Sigmoid colon (tissue), 7 donors: ENCODE data around the gene PLB1. TPM values are rescaled to one million over a fixed set of nuclear protein-coding genes. Genes with fewer than 3 reads are reported as not detected.

Experiments used
- DNase-seq: peaks from one replicate; pipeline ENCODE4 v3.0.0-alpha.2; 2019
- H3K27ac ChIP-seq, 4 donors: fragments of 200-600 bp; sonication (generic); one replicate each; pipeline ENCODE4 v1.5.1; 2016 to 2019; ENCODE audit warnings: mild to moderate bottlenecking in 1 of 4
- H3K27me3 ChIP-seq, 3 donors: fragments of 200-600 bp; sonication (generic); one replicate each; pipeline ENCODE4 v1.5.1; 2019; ENCODE audit warnings: mild to moderate bottlenecking in 1 of 3
- H3K36me3 ChIP-seq, 4 donors: fragments of 200-600 bp; sonication (generic); one replicate each; pipeline ENCODE4 v1.5.1; 2016 to 2019
- H3K4me1 ChIP-seq, 4 donors: fragments of 200-600 bp; sonication (generic); one replicate each; pipeline ENCODE4 v1.5.1; 2017 to 2019
- H3K4me3 ChIP-seq, 4 donors: fragments of 200-600 bp; sonication (generic); one replicate each; pipeline ENCODE4 v1.5.1; 2017 to 2019; ENCODE audit warnings: mild to moderate bottlenecking in 2 of 4, moderate library complexity in 1 of 4
- H3K9me3 ChIP-seq, 4 donors: fragments of 200-600 bp in 3 of 4; sonication (generic) in 3 of 4; one replicate each; pipeline versions ENCODE4 v1.5.1 to v1.6.1; 2013 to 2019
- EP300 ChIP-seq, 4 donors: sonication (generic); formaldehyde crosslinking; IDR thresholded peaks; one replicate each; pipeline ENCODE4 v1.6.1; 2017; ENCODE audit warnings: antibody characterized with exemption in 4 of 4
- POLR2A ChIP-seq, 2 donors: fragments of 450-650 bp; IDR thresholded peaks; one replicate each; pipeline ENCODE4 v1.6.1; 2016; ENCODE audit warnings: antibody characterized with exemption in 2 of 2, mild to moderate bottlenecking in 2 of 2, moderate library complexity in 2 of 2
- POLR2AphosphoS5 ChIP-seq, 4 donors: sonication (generic); formaldehyde crosslinking; IDR thresholded peaks; one replicate each; pipeline ENCODE4 v1.6.1; 2017; ENCODE audit warnings: antibody characterized with exemption in 4 of 4
- WGBS, 2 donors: extraction: QIAGEN DNeasy Blood & Tissue Kit; methylation state at CpG; one replicate each; pipeline ENCODE4 v1.1.7; 2013; 5-methylcytosine and 5-hydroxymethylcytosine counted together
- intact Hi-C: fragments of 100-400 bp; cut with DNase I; formaldehyde crosslinking; loops from one replicate; pipeline ENCODE4 v1.15.1; 2023
- polyA plus RNA-seq, 3 donors: library from polyadenylated mRNA; stranded (reverse); fragments of 200-250 nt; gene quantifications; one replicate each; pipeline ENCODE4 v1.2.3, GENCODE V29; 2013
- total RNA-seq, 4 donors: library from RNA; depleted of rRNA; stranded (reverse); fragments of >200 nt; gene quantifications; one replicate each; pipeline ENCODE4 v1.1.0, GENCODE V29; 2016
- TF ChIP-seq, protein P1 (sequence below), 4 experiments: fragments of 450-650 bp in 3 of 4; fragments of 200-600 bp in 1 of 4; IDR thresholded peaks; one replicate each; pipeline ENCODE4 v1.5.1; 2016 to 2019; ENCODE audit warnings: antibody characterized with exemption in 4 of 4, mild to moderate bottlenecking in 3 of 4, moderate library complexity in 2 of 4
- donor health status: healthy with polysubstance abuse.
- donor health status: Bipolar disorder and iron deficiency.
- donor health status: healthy.

The PLB1 gene
- total and polyA plus RNA-seq, 7 donors, result 1.2 to 18.3 (median 2.1) TPM

DNA sequence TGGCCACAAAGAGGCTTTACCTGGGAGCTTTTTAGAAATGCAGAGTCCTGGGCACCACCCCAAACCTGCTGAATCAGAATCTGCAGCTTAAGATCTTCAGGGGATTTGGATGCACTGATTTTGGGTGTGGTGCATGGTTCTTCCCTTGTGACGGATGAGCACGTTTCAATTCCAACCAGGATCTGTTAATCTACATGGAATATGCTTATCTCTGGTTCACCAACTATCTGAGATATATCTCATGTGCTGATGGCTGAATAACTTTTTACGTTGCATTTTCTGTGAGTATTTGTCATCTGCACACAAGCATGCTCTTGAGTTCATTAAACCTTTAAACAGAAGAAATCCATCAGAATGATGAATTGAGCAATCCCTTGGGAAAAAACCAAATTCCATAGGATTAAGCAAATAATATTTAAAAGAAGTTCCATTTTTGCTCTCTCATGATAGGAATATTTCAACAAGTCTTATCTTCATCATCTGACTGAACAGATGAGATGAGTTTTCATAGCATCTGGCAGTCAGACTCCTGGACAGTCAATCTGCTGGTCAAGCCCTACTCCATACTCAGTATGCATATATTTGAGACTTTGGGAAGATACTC is 120.6 kb downstream of the PLB1 start:
- Histone ChIP-seq H3K27me3 (no peaks in the 10 kb centered on the region), H3K4me1 (peaks cover 0 to 20% (median 18%) of the 10 kb centered on the region in 4 donors), H3K36me3 (no peaks in the 10 kb centered on the region), H3K27ac (peak overlapping the region in 1 of 4 donors; percentile 92), H3K9me3 (no peaks in the 10 kb centered on the region), H3K4me3 (no peak overlapping the region)
- intact Hi-C loops, result no loop called here
- 79 to 86% methylated on average over 3 of the region's 3 CpGs for WGBS, 2 donors
- DNase-seq, result no peak
- no peak for TF ChIP-seq POLR2AphosphoS5 (IDR thresholded peaks at IDR 0.05)
- TF ChIP-seq, protein P1, sequence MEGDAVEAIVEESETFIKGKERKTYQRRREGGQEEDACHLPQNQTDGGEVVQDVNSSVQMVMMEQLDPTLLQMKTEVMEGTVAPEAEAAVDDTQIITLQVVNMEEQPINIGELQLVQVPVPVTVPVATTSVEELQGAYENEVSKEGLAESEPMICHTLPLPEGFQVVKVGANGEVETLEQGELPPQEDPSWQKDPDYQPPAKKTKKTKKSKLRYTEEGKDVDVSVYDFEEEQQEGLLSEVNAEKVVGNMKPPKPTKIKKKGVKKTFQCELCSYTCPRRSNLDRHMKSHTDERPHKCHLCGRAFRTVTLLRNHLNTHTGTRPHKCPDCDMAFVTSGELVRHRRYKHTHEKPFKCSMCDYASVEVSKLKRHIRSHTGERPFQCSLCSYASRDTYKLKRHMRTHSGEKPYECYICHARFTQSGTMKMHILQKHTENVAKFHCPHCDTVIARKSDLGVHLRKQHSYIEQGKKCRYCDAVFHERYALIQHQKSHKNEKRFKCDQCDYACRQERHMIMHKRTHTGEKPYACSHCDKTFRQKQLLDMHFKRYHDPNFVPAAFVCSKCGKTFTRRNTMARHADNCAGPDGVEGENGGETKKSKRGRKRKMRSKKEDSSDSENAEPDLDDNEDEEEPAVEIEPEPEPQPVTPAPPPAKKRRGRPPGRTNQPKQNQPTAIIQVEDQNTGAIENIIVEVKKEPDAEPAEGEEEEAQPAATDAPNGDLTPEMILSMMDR (IDR thresholded peaks at IDR 0.05), result no peak
- no peak for TF ChIP-seq POLR2A (IDR thresholded peaks at IDR 0.05)
- no peak for TF ChIP-seq EP300 (IDR thresholded peaks at IDR 0.05)

DNA sequence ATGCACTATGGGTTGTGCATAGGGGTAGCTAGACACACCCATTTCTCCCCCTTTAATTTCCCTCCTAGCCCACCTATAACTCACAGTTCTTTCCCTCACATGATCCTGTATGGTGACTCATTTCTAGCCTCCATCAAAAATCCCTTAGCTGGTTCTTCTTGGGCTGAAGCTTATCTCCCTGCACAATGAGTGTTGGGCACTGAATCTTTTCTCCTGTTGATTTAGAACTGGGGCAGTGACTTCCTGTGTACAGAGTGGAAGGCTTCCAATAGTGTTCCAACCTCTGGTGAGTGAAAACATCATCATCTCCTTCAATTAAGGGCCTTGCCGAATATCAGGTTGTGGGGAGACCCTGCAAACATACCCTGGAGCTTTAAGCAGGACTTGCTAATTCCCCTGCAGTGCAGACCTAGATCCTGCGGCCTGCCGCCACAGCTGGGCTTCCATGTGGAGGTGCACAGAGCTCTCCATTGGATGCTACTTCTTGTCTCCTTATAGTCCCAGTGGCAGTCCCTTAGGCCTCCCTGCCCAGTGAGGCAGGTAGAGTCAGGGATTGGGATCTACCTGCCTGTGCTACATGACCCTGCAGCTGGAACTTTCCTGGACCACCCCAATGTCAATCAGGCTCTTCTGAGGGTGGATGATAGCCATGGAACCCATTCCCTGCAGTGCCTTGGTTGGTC is 121.8 kb downstream of the PLB1 start:
- Histone ChIP-seq H3K4me3 (no peak overlapping the region), H3K4me1 (peaks cover 0 to 31% (median 29%) of the 10 kb centered on the region in 4 donors), H3K36me3 (no peaks in the 10 kb centered on the region), H3K27me3 (no peaks in the 10 kb centered on the region), H3K27ac (peak overlapping the region in 1 of 4 donors; percentile 92), H3K9me3 (no peaks in the 10 kb centered on the region)
- intact Hi-C loops, result no loop called here
- no peak for TF ChIP-seq POLR2AphosphoS5 (IDR thresholded peaks at IDR 0.05)
- TF ChIP-seq, protein P1 (IDR thresholded peaks at IDR 0.05), result no peak
- TF ChIP-seq EP300 (IDR thresholded peaks at IDR 0.05), result no peak
- TF ChIP-seq POLR2A (IDR thresholded peaks at IDR 0.05), result no peak
- WGBS, 2 donors, result 87 to 90% methylated on average over 3 of the region's 3 CpGs
- DNase-seq, result no peak

DNA sequence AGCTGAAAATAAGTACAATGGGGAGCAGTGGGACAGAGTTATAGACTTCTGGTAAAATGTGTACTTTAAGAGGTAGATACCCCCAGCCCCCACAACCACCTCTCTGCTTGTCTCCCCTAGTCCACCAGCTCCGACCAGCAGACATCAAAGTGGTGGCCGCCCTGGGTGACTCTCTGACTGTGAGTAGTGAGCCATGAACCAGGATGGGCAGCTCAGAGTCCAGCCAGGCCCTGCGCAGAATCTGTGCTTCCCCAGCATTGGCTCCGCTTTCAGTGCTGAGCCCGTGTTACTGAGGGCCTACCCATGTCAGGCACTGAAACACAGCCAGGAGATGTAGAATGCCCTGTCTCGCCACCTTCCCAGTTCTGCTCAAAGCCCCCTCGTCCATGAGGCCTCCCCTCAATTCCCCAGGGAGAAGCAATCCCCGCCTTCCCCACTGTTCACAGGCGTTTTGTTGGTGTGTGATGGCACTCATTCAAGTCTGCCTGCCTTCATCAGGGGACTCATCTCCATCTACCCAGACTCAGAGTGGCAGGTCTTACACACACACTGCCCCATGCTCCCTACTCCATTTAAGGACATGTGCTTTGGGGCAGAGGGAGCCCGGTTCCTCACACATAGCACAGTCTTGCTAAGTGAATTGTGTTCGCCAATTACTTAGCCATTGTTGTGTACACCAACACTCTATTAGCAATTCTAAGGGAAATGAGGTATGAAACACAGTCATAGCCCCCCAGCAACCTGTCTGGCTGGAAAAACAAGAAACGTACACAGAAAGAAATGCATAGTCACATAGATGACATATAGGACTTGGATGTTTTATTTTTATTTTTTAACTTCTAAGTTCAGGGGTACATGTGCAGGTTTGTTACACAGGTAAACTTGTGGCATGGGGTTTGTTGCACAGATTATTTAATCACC is 122.6 kb downstream of the PLB1 start:
- H3K27me3 ChIP-seq, result no peaks in the 10 kb centered on the region
- H3K4me1 ChIP-seq, result peaks cover 0 to 34% (median 30%) of the 10 kb centered on the region in 4 donors
- intact Hi-C loops, result no loop called here
- TF ChIP-seq POLR2A (IDR thresholded peaks at IDR 0.05) (no peak), POLR2AphosphoS5 (IDR thresholded peaks at IDR 0.05) (no peak), EP300 (IDR thresholded peaks at IDR 0.05) (no peak)
- TF ChIP-seq, protein P1 (IDR thresholded peaks at IDR 0.05), result no peak
- no peaks in the 10 kb centered on the region for H3K9me3 ChIP-seq
- no peak overlapping the region for H3K4me3 ChIP-seq
- H3K36me3 ChIP-seq, result no peaks in the 10 kb centered on the region
- H3K27ac ChIP-seq, result peak overlapping the region in 1 of 4 donors; percentile 92
- WGBS, 2 donors, result 92 to 94% methylated on average over 12 of the region's 12 CpGs
- no peak for DNase-seq

- intact Hi-C loops, result no loop called here
Measured at GRCh38 chr2:28619213-28620196, 123.6 kb downstream of the PLB1 start.

More at GRCh38 chr2:28619213-28620196, 123.6 kb downstream of the PLB1 start:
- Histone ChIP-seq H3K36me3 (no peaks in the 10 kb centered on the region), H3K9me3 (no peaks in the 10 kb centered on the region), H3K4me1 (peaks cover 0 to 43% (median 38%) of the 10 kb centered on the region in 4 donors), H3K27ac (peak overlapping the region in 3 of 4 donors; percentile 90 to 94 (median 92)), H3K27me3 (no peaks in the 10 kb centered on the region), H3K4me3 (no peak overlapping the region)
- TF ChIP-seq, protein P1 (IDR thresholded peaks at IDR 0.05), result no peak
- TF ChIP-seq POLR2A (IDR thresholded peaks at IDR 0.05) (no peak), EP300 (IDR thresholded peaks at IDR 0.05) (no peak), POLR2AphosphoS5 (IDR thresholded peaks at IDR 0.05) (no peak)
- DNase-seq, result no peak
- 87 to 88% methylated on average over 10 of the region's 10 CpGs for WGBS, 2 donors
